ENCODE results near the gene CAPN12. TPM values are rescaled to one million over a fixed set of nuclear protein-coding genes. Genes with fewer than 3 reads are reported as not detected.

The CAPN12 gene
- total RNA-seq, 1 donor from 2014 or later, result 0.93 TPM

- DNase-seq (ENCODE audit: extremely low read depth, low read depth, low spot score), result no peak
These were observed 16.9 kb downstream of the CAPN12 start for GRCh38 chr19:38727306-38727867.

DNA sequence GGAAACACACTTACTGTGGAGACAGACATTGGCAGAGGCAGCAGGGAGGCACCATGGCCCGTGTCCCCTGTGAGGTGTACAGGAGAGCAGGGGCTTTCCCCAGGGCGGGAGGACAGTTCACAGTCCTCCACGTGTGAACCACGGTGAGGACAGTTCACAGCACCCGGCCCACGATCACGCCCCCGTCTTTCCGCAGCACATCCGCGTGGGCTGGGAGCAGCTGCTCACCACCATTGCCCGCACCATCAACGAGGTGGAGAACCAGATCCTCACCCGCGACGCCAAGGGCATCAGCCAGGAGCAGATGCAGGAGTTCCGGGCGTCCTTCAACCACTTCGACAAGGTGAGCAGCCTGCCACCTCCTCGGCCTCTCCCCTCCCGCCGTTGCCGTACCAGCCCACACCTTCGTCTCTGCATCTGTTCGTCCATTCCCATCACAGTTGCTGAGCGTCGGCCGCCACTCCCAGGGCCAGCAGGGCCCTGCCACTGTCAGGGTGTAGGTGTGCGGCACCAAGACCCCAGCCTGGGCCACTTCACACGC is 17.4 kb downstream of the CAPN12 start:
- DNase-seq (ENCODE audit: extremely low read depth, low read depth, low spot score), result no peak

DNA sequence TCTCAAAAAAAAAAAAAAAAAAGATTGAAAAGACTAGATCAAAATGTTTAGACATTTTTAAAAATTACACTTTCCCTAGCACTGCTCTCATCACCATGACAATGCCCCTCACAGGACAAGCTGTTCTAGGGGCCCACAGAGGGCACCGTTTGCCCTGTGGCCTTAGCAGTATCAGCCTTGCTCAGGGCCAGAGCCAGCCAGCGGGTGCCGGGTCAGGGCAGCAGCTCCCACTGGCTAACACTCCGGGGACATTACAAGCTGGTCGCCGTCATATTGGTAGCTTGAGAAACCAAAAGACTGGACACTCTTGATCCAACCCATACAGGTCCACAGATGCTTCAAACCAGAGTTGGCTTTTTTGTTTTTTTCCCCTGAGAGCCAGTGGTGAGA is 18.0 kb downstream of the CAPN12 start:
- no peak for DNase-seq (ENCODE audit: extremely low read depth, low read depth, low spot score)

GRCh38 chr19:38725469-38726283 is 18.6 kb downstream of the CAPN12 start:
- DNase-seq (ENCODE audit: extremely low read depth, low read depth, low spot score), result no peak

DNA sequence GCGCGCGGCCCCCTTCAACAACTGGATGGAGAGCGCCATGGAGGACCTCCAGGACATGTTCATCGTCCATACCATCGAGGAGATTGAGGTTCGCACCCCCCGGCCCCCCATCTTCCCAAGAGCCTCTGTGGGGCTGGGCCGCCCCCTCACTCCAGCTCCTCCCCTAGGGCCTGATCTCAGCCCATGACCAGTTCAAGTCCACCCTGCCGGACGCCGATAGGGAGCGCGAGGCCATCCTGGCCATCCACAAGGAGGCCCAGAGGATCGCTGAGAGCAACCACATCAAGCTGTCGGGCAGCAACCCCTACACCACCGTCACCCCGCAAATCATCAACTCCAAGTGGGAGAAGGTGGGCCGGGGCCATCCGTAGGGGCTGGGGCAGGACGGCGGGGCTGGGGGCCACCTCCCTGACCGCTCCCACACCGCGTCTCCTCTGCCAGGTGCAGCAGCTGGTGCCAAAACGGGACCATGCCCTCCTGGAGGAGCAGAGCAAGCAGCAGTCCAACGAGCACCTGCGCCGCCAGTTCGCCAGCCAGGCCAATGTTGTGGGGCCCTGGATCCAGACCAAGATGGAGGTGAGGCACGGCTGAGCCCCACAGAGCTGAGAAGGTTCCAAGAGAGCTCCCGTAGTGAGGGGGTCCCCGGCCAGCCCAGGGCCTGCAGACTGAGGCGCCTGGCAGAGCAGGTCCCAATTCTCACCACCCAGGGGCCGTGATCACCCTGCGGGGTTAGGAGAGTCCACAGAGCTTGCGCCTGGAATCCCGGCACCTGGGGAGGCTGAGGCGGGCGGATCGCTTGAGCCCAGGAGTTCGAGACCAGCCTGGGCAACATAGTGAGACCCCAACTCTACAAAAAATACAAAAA is 20.1 kb downstream of the CAPN12 start:
- no peak for DNase-seq (ENCODE audit: extremely low read depth, low read depth, low spot score)

DNA sequence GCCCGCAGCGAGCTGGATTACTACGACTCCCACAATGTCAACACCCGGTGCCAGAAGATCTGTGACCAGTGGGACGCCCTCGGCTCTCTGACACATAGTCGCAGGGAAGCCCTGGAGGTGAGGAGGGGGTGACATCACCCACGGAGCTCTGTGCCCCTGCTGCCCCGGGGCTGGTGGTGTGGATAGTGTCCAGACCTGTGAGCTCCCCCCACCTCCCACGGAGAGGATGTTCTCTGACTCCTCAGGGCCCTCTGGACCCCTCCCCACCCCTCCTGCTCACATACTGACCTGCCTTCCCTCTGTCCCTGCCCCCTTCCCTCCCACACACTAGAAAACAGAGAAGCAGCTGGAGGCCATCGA is 20.7 kb downstream of the CAPN12 start:
- no peak for DNase-seq (ENCODE audit: extremely low read depth, low read depth, low spot score)

DNA sequence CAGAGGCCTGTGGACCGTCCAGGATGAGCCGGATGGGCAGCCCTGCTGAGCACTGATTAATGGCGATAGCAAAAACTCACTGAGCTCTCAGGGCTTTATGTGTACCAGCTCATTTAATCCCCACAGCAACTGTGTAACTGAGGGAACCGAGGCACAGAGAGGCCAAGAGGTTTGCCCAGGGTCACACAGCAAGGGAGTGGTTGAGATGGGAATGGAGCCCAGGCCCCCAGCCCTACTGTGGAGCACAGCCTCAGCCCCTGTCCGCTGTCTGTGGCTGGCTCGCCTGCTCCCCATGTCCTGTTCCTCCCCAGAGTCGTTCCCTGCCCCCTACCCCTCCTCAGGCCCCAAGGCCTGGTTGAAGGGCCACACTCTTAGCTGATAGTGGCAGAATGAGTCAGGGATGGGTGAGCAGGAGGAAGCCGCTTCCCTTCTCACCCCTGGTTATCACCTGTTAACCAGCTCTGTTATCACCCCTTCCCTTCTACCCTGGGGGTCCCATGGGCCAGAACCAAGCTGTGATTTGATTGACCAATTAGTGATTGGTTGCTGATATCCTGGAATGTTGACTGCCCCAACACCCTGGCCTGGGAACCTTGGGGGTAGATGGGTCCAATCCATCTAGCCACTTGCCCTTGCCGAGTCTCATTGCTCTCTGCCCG is 21.2 kb downstream of the CAPN12 start:
- DNase-seq (ENCODE audit: extremely low read depth, low read depth, low spot score), result no peak

- DNase-seq (ENCODE audit: extremely low read depth, low read depth, low spot score), result no peak
These were observed 22.1 kb downstream of the CAPN12 start for GRCh38 chr19:38721979-38722773.

GRCh38 chr19:38721496-38721895 is 22.8 kb downstream of the CAPN12 start:
- no peak for DNase-seq (ENCODE audit: extremely low read depth, low read depth, low spot score)

DNA sequence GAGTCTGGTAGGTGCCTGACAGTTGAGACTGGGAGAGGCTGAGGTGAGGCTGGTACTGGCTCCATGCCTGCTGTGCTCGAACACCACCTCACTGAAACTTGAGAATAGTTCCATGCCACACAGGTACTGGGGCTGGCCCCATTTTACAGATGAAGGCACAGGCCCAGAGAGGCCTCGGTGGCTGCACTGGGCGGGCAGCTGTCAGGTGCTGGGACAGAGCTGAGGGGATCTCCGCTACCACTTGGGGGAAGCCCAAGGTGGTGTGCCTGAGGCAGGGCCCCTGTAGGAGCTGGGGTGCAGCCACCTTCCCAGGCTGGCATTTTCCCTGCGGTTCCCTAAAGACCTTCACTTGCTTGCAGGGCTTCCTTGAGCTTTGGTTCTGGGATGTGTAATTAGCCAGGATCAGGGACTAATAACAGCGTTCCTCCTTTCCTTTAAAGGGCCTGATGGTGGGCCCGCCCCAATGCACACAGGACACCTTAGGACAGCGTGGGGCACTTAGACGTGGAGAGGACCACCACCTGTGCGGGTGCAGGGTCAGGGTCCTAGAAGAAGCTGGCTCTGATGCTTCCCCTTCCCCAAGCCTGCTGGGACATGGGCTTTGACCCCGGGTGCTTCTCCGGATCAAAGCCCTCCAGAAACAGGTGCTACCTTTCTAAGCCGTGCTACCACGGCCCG is 23.6 kb downstream of the CAPN12 start:
- DNase-seq (ENCODE audit: extremely low read depth, low read depth, low spot score), result no peak

GRCh38 chr19:38719761-38720558 is 24.3 kb downstream of the CAPN12 start:
- no peak for DNase-seq (ENCODE audit: extremely low read depth, low read depth, low spot score)

- no peak for DNase-seq (ENCODE audit: extremely low read depth, low read depth, low spot score)
These were observed 25.3 kb downstream of the CAPN12 start for GRCh38 chr19:38718747-38719543.

- DNase-seq (ENCODE audit: extremely low read depth, low read depth, low spot score), result no peak
These were observed 26.4 kb downstream of the CAPN12 start for GRCh38 chr19:38717855-38718254.

DNA sequence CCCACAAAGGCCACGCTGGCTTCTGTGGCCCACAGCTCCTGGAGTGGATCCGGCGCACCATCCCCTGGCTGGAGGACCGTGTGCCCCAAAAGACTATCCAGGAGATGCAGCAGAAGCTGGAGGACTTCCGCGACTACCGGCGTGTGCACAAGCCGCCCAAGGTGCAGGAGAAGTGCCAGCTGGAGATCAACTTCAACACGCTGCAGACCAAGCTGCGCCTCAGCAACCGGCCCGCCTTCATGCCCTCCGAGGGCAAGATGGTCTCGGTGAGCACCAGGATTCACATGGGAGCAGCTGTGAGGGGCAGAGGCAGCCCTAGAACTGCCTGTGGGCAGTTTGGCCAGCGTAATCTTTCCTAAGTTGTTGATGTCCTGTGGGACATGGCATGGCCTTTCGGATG is 27.2 kb downstream of the CAPN12 start:
- no peak for DNase-seq (ENCODE audit: extremely low read depth, low read depth, low spot score)

DNA sequence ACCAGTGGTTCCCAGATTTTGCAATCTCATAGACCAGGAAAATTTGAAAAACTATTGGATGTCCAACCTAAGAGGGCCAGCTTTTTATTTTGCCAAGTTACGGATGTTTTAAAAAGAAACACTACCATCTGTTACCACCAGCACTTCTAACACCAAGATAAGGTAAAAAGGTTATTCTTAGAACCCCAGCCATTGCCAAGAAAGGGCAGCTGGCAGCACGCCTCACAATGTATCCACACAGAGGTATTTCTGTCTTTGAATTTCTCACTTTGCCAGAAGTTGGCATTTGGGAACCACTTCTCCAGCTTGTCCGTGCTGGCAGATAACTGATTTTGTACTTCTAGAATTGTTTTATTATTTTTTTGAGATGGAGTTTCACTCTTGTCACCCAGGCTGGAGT is 28.7 kb downstream of the CAPN12 start:
- DNase-seq (ENCODE audit: extremely low read depth, low read depth, low spot score), result no peak

DNA sequence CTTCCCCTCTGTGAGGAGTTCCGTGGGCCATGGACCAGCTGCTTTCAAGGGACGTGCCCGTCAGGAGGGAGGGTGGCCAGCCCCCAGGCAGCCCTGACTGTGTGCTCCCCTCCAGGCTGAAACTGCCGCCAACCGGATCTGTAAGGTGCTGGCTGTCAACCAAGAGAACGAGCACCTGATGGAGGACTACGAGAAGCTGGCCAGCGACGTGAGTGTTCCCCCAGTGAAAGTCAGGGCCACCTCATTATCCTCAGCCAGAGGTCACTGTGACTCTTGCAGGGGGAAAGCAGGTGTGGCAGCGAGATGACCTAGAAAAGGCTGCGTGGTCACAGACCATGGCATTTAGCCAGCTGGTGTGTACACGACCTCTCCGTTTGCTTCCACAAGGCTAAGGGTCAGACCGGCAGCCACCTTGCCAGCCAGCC is 29.9 kb downstream of the CAPN12 start:
- DNase-seq (ENCODE audit: extremely low read depth, low read depth, low spot score), result no peak

DNA sequence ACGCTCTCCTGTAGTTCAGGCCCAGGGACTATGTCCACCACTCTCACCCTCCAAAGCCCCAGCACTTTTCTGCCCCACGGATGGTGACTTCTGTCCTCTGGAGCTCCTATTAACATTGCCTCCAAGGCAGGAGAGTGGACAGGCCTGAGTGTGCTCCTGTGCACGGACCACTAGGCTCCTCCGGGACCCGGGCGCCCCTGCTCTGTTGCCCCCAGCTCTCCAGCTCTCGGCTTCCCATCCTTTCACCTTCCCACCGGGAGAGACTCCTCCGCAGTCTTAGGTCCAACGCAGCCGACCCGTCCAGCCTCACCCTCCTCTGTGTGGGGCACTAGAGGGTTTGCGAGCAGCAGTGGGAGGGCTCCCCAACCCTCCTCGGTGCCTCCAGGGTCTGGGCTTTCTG is 30.4 kb downstream of the CAPN12 start:
- no peak for DNase-seq (ENCODE audit: extremely low read depth, low read depth, low spot score)

- DNase-seq (ENCODE audit: extremely low read depth, low read depth, low spot score), result no peak
These were observed 31.0 kb downstream of the CAPN12 start for GRCh38 chr19:38713227-38713649.

Measured in glomerular endothelial cell (primary cell).